GM19397 (cell line): ENCODE measurements around the gene TBL1XR1.
A peak's percentile ranks its signal among the peaks of the same experiment; 100 is the strongest.

Experiments used
- ATAC-seq: cut with Tn5 transposase; IDR thresholded peaks from one replicate; pipeline ENCODE4 v1.9.1; 2021; ENCODE audit warnings: mild to moderate bottlenecking, moderate library complexity; ENCODE audit not compliant: unreplicated experiment

Gene TBL1XR1

GRCh38 chr3:177197041-177197726 lies at the start of gene TBL1XR1:
Gene TBL1XR1, minus strand, starts transcription at chr3:177197482. Its CDS starts 132,505 bp downstream, at chr3:177064977.
- peak; percentile 60 for ATAC-seq

- no peak for ATAC-seq
Measured at GRCh38 chr3:177245250-177245649, 48.0 kb upstream of the TBL1XR1 start.

GRCh38 chr3:177244606-177245005 lies 47.3 kb upstream of the TBL1XR1 start:
- no peak for ATAC-seq

GRCh38 chr3:177238686-177239216 lies 41.5 kb upstream of the TBL1XR1 start:
- no peak for ATAC-seq

- no peak for ATAC-seq
Measured at GRCh38 chr3:177237206-177237605, 39.9 kb upstream of the TBL1XR1 start.

- ATAC-seq = no peak
Measured at GRCh38 chr3:177236704-177237103, 39.4 kb upstream of the TBL1XR1 start.

- ATAC-seq = no peak
Measured at GRCh38 chr3:177234121-177234520, 36.8 kb upstream of the TBL1XR1 start.

GRCh38 chr3:177231242-177231641 lies 34.0 kb upstream of the TBL1XR1 start:
- no peak for ATAC-seq

- ATAC-seq = no peak
Measured at GRCh38 chr3:177230641-177231040, 33.4 kb upstream of the TBL1XR1 start.

- no peak for ATAC-seq
Measured at GRCh38 chr3:177229791-177230190, 32.5 kb upstream of the TBL1XR1 start.

GRCh38 chr3:177228601-177229190 lies 31.4 kb upstream of the TBL1XR1 start:
- ATAC-seq = no peak

- ATAC-seq = no peak
Measured at GRCh38 chr3:177224414-177224813, 27.1 kb upstream of the TBL1XR1 start.

GRCh38 chr3:177221744-177222143 lies 24.5 kb upstream of the TBL1XR1 start:
- no peak for ATAC-seq

- no peak for ATAC-seq
Measured at GRCh38 chr3:177220136-177220974, 23.1 kb upstream of the TBL1XR1 start.

GRCh38 chr3:177213801-177214535 lies 16.7 kb upstream of the TBL1XR1 start:
- no peak for ATAC-seq

- no peak for ATAC-seq
Measured at GRCh38 chr3:177212756-177213155, 15.5 kb upstream of the TBL1XR1 start.

- no peak for ATAC-seq
Measured at GRCh38 chr3:177212278-177212610, 15.0 kb upstream of the TBL1XR1 start.

GRCh38 chr3:177211503-177212277 lies 14.4 kb upstream of the TBL1XR1 start:
- ATAC-seq = no peak

GRCh38 chr3:177210744-177211502 lies 13.6 kb upstream of the TBL1XR1 start:
- no peak for ATAC-seq
